ENCODE results near the gene TBC1D1. TPM values are rescaled to one million over a fixed set of nuclear protein-coding genes. Genes with fewer than 3 reads are reported as not detected.

TBC1D1 gene
- total RNA-seq, 1 experiment from 2014 or later, result 106 TPM

DNA sequence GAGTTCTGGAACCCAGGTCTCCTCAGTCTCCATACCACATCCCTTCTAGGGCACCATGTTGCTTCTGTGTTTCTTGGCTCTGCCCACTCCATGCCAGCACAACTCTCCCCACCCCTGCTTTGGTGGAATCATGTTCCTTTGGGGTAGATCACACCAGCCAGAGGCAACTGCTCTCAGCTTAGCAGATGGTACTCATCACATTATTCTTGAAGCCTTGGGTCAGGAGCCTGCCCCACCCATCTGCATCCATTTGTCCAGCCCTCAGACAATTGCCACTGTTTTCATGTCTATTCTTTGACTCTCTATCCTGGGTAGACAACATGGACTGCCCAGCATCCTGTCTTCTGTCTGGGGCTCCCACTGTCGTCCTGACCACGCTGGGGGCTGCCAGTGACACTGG is 216.9 kb downstream of the TBC1D1 start:
- H3K9me2 ChIP-seq (ENCODE audit: insufficient read depth), result no peaks in the 10 kb centered on the region
- TF ChIP-seq CTCF (conservative IDR thresholded peaks at IDR 0.05) (no peak), EZH2 (IDR thresholded peaks at IDR 0.05; ENCODE audit: low read depth) (no peak)
- H3K4me3 ChIP-seq, result no peak overlapping the region
- CTCF ChIA-PET, result no interaction called here
- H4K20me1 ChIP-seq (ENCODE audit: insufficient read depth), result no peaks in the 10 kb centered on the region
- H3K4me1 ChIP-seq (replicated peaks; ENCODE audit: insufficient read depth), result no peaks in the 10 kb centered on the region
- H3K27me3 ChIP-seq (ENCODE audit: insufficient read depth, low read depth), result no peaks in the 10 kb centered on the region
- H3K9me3 ChIP-seq (ENCODE audit: insufficient read depth, low read depth), result no peaks in the 10 kb centered on the region
- intact Hi-C loops (cut with micrococcal nuclease; ENCODE audit: unreplicated experiment), result no loop called here
- no peak for DNase-seq
- no peaks in the 10 kb centered on the region for H3K36me3 ChIP-seq (ENCODE audit: low read depth)
- no TSS peak for BruUV-seq (replicated peaks)
- POLR2A ChIA-PET (ENCODE audit: unreplicated experiment), result no interaction called here
- no peak overlapping the region for H2AFZ ChIP-seq
- H3K79me2 ChIP-seq (ENCODE audit: low read depth), result no peaks in the 10 kb centered on the region
- no peaks in the 10 kb centered on the region for H3F3A ChIP-seq (ENCODE audit: insufficient read depth, low read depth)
- no peak overlapping the region for H3K27ac ChIP-seq
- no peak overlapping the region for H3K4me2 ChIP-seq

DNA sequence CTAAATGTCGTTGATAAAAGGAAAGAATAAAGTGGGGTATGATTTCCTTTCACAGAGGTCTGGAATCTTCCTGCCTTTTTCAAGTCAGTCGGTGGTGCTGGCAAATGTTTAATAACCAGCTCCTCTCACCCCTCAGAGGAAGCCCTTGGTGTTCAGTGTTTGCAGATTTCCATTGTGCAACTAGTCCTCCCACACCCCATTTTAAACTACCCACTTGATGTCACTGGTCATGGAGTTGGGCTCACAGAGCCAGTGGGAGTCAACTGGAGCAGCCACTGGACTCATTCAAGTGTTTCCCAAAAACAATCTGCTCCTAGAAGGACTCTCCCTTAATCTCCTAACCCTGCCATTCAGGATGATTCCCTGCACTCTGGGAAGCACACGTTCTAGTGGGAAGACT is 218.5 kb downstream of the TBC1D1 start:
- Histone ChIP-seq H4K20me1 (ENCODE audit: insufficient read depth) (no peaks in the 10 kb centered on the region), H2AFZ (no peak overlapping the region), H3K27ac (no peak overlapping the region), H3K4me3 (no peak overlapping the region), H3K27me3 (ENCODE audit: insufficient read depth, low read depth) (no peaks in the 10 kb centered on the region), H3K4me2 (no peak overlapping the region), H3K9me3 (ENCODE audit: insufficient read depth, low read depth) (no peaks in the 10 kb centered on the region), H3F3A (ENCODE audit: insufficient read depth, low read depth) (no peaks in the 10 kb centered on the region), H3K36me3 (ENCODE audit: low read depth) (no peaks in the 10 kb centered on the region), H3K79me2 (ENCODE audit: low read depth) (no peaks in the 10 kb centered on the region), H3K9me2 (ENCODE audit: insufficient read depth) (no peaks in the 10 kb centered on the region), H3K4me1 (replicated peaks; ENCODE audit: insufficient read depth) (no peaks in the 10 kb centered on the region)
- CTCF ChIA-PET, result no interaction called here
- no peak for TF ChIP-seq EZH2 (IDR thresholded peaks at IDR 0.05; ENCODE audit: low read depth)
- no peak for TF ChIP-seq CTCF (conservative IDR thresholded peaks at IDR 0.05)
- intact Hi-C loops (cut with micrococcal nuclease; ENCODE audit: unreplicated experiment), result no loop called here
- POLR2A ChIA-PET (ENCODE audit: unreplicated experiment), result interaction anchor here (0.7 kb wide), 1 partner anchor 10 kb away, joined by 5 read pairs; no protein-coding TSS in a partner anchor
- BruUV-seq (replicated peaks), result no TSS peak
- no peak for DNase-seq

- POLR2A ChIA-PET (ENCODE audit: unreplicated experiment), result no interaction called here
- TF ChIP-seq CTCF (conservative IDR thresholded peaks at IDR 0.05) (no peak), EZH2 (IDR thresholded peaks at IDR 0.05; ENCODE audit: low read depth) (no peak)
- H3K4me2 ChIP-seq, result no peak overlapping the region
Measured at GRCh38 chr4:38109896-38110295, 219.0 kb downstream of the TBC1D1 start.

More at GRCh38 chr4:38109896-38110295, 219.0 kb downstream of the TBC1D1 start:
- intact Hi-C loops (cut with micrococcal nuclease; ENCODE audit: unreplicated experiment), result no loop called here
- Histone ChIP-seq H3K4me1 (replicated peaks; ENCODE audit: insufficient read depth) (no peaks in the 10 kb centered on the region), H3K27me3 (ENCODE audit: insufficient read depth, low read depth) (no peaks in the 10 kb centered on the region), H2AFZ (no peak overlapping the region), H3K9me3 (ENCODE audit: insufficient read depth, low read depth) (no peaks in the 10 kb centered on the region), H3K4me3 (no peak overlapping the region), H3K36me3 (ENCODE audit: low read depth) (no peaks in the 10 kb centered on the region), H3F3A (ENCODE audit: insufficient read depth, low read depth) (no peaks in the 10 kb centered on the region), H3K79me2 (ENCODE audit: low read depth) (no peaks in the 10 kb centered on the region), H4K20me1 (ENCODE audit: insufficient read depth) (no peaks in the 10 kb centered on the region), H3K9me2 (ENCODE audit: insufficient read depth) (no peaks in the 10 kb centered on the region), H3K27ac (no peak overlapping the region)
- peak in 1 of 2 experiments; percentile 22 for DNase-seq
- CTCF ChIA-PET, result interaction anchor here (0.5 kb wide), 1 partner anchor 104 kb away, joined by 3 read pairs; no protein-coding TSS in a partner anchor
- no TSS peak for BruUV-seq (replicated peaks)

Measured in PC-9 (cell line).